HepG2 (cell line): Measurements from ENCODE around the gene CDSN.
A peak's percentile ranks its signal among the peaks of the same experiment; 100 is the strongest.

Source experiments
- BHLHE40 ChIP-seq: IDR thresholded peaks from 2 replicates; pipeline ENCODE4 v1.6.1; 2011; ENCODE audit warnings: low read length, improper control_type of control experiment
- CEBPB ChIP-seq: IDR thresholded peaks from 2 replicates; pipeline ENCODE4 v1.6.1; 2011; ENCODE audit warnings: low read depth, low read length, improper control_type of control experiment, borderline replicate concordance
- CHD2 ChIP-seq: IDR thresholded peaks from 2 replicates; pipeline ENCODE4 v1.6.1; 2011; ENCODE audit warnings: low read depth, low read length, improper control_type of control experiment
- CREB1 ChIP-seq, 2 experiments: fragments of 450-650 bp in 1 of 2; IDR thresholded peaks; 2 replicates each; pipeline ENCODE4 v1.6.1; 2016 to 2017; ENCODE audit warnings: control low read depth in 1 of 2, mild to moderate bottlenecking in 1 of 2, missing compliant biosample characterization in 1 of 2, missing genetic modification characterization in 1 of 2
- CTCF ChIP-seq: sonication (generic); formaldehyde crosslinking; IDR thresholded peaks from 2 replicates; pipeline ENCODE4 v1.5.0; 2020; ENCODE audit warnings: mild to moderate bottlenecking, missing genetic modification reagents, moderate library complexity
- DZIP1 ChIP-seq: sonication (generic); formaldehyde crosslinking; IDR thresholded peaks from 2 replicates; pipeline ENCODE4 v1.5.0; 2020; ENCODE audit warnings: mild to moderate bottlenecking, missing genetic modification reagents
- EZH2 ChIP-seq: conservative IDR thresholded peaks from 2 replicates; pipeline ENCODE4 v1.6.1; 2012; ENCODE audit warnings: mild to moderate bottlenecking, low read depth, low read length, moderate library complexity
- HOXA3 ChIP-seq: sonication (generic); formaldehyde crosslinking; IDR thresholded peaks from 2 replicates; pipeline ENCODE4 v1.5.0; 2020; ENCODE audit warnings: missing genetic modification reagents
- IRF1 ChIP-seq: sonication (generic); formaldehyde crosslinking; IDR thresholded peaks from 2 replicates; pipeline ENCODE4 v1.4.0; 2020; ENCODE audit warnings: low read depth, mild to moderate bottlenecking, missing genetic modification reagents
- NR2F2 ChIP-seq: IDR thresholded peaks from 2 replicates; pipeline ENCODE4 v1.6.1; 2012; ENCODE audit warnings: low read depth, inconsistent platforms, borderline replicate concordance
- PRDM10 ChIP-seq: sonication (generic); formaldehyde crosslinking; IDR thresholded peaks from 2 replicates; pipeline ENCODE4 v1.4.0; 2020; ENCODE audit warnings: low read depth, missing genetic modification reagents
- PRDM15 ChIP-seq: sonication (generic); formaldehyde crosslinking; IDR thresholded peaks from 2 replicates; pipeline ENCODE4 v1.4.0; 2020; ENCODE audit warnings: missing genetic modification reagents
- ZMYM2 ChIP-seq: sonication (generic); formaldehyde crosslinking; IDR thresholded peaks from 2 replicates; pipeline ENCODE4 v1.8.0; 2022; ENCODE audit warnings: mild to moderate bottlenecking, missing genetic modification reagents
- ZNF558 ChIP-seq: sonication (generic); formaldehyde crosslinking; IDR thresholded peaks from 2 replicates; pipeline ENCODE4 v1.9.0; 2022; ENCODE audit warnings: mild to moderate bottlenecking, missing genetic modification reagents, borderline replicate concordance

- TF ChIP-seq ZNF558 (CRISPR knock-in tag) (0 out of 2 replicates have a peak, but pooled peaks have one; percentile 90), BHLHE40 (no peak), CREB1 (IDR thresholded peaks at IDR 0.05) (no peak), CREB1 (CRISPR knock-in tag; IDR thresholded peaks at IDR 0.05) (no peak), PRDM10 (CRISPR knock-in tag) (no peak), HOXA3 (peak; percentile 45; the same call in 1 of the 2 replicates), CTCF (CRISPR knock-in tag) (peak; percentile 55), EZH2 (no peak), IRF1 (no peak), PRDM15 (CRISPR knock-in tag) (no peak), CHD2 (no peak), DZIP1 (CRISPR knock-in tag) (peak; percentile 45; the same call in 1 of the 2 replicates), NR2F2 (no peak), CEBPB (no peak), ZMYM2 (CRISPR knock-in tag) (no peak)
Observed at GRCh38 chr6:31158863-31159855, 38.9 kb upstream of the CDSN start.
